Thoracic aorta (tissue), 2 donors: Measurements from ENCODE around the gene PSTPIP1. TPM values are rescaled to one million over a fixed set of nuclear protein-coding genes. Genes with fewer than 3 reads are reported as not detected.
"Not testable (repeated sequence)": the region's sequence is repeated elsewhere in the genome, so short reads cannot be mapped to it uniquely, and the experiment has no call there.

Experiments used
- ATAC-seq: fragments of 150-250 bp; one replicate; pipeline ENCODE4 v1.8.0; 2017; ENCODE audit warnings: low read depth; ENCODE audit not compliant: insufficient number of reproducible peaks, low FRiP score
- DNase-seq: peaks from one replicate; pipeline ENCODE4 v3.0.0-alpha.2; 2020; ENCODE audit warnings: low spot score
- H3K27ac ChIP-seq, 2 donors: fragments of 200-600 bp; sonication (generic); 1 replicate in 1 of 2; 2 replicates in 1 of 2; pipeline ENCODE4 v1.5.1; 2016; ENCODE audit warnings: mild to moderate bottlenecking in 2 of 2, moderate library complexity in 2 of 2
- H3K27me3 ChIP-seq: fragments of 200-600 bp; sonication (generic); replicated peaks from 2 replicates; pipeline ENCODE4 v1.6.0; 2016; ENCODE audit warnings: mild to moderate bottlenecking; ENCODE audit not compliant: insufficient read depth
- H3K36me3 ChIP-seq: fragments of 200-600 bp; sonication (generic); one replicate; pipeline ENCODE4 v1.5.1; 2016
- H3K4me1 ChIP-seq, 2 donors: fragments of 200-600 bp; sonication (generic); 1 replicate in 1 of 2; 2 replicates in 1 of 2; pipeline versions ENCODE4 v1.5.1 to v1.6.0; 2016; ENCODE audit warnings: low read depth in 2 of 2, mild to moderate bottlenecking in 1 of 2; ENCODE audit not compliant: control insufficient read depth in 1 of 2
- H3K4me3 ChIP-seq: fragments of 200-600 bp; sonication (generic); 2 replicates; pipeline ENCODE4 v1.5.1; 2016; ENCODE audit warnings: mild to moderate bottlenecking
- H3K9me3 ChIP-seq: fragments of 200-600 bp; sonication (generic); 2 replicates; pipeline ENCODE4 v1.5.1; 2016
- CTCF ChIP-seq: fragments of 200-600 bp; sonication (generic); IDR thresholded peaks from one replicate; pipeline ENCODE4 v1.5.1; 2019; ENCODE audit warnings: antibody characterized with exemption
- total RNA-seq, 2 donors: library from RNA; depleted of rRNA; stranded (reverse); fragments of >200 nt; gene quantifications; one replicate each; pipeline versions ENCODE4 v1.1.0 to v1.2.3, GENCODE V29; 2016

PSTPIP1 gene
- total RNA-seq, 2 donors from 2014 or later = 24.5 to 24.8 TPM

DNA sequence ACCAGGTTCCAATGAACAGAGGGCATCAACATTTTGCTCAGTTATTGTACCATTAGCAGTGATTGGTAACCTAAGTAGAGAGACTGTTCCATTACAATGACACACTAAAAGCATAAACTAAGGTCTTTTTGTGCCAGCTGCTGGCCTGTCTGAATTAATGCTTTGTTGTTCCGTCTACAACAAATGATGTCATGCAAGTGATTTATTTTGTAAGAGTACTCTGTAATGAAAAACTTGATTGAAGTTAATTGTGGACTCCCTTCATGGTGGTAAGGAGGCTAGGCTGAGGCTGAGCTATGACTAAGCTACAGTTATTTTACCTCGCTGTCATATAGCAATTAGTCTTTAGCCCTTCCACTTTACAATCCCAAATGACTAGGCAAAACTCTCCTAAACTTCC is 40.2 kb upstream of the PSTPIP1 start:
- DNase-seq (no peak), ATAC-seq (no peak)
- H3K36me3 ChIP-seq = no peaks in the 10 kb centered on the region
- no peaks in the 10 kb centered on the region for H3K4me1 ChIP-seq
- H3K27ac ChIP-seq = no peak overlapping the region
- H3K4me3 ChIP-seq = no peak overlapping the region
- no peaks in the 10 kb centered on the region for H3K9me3 ChIP-seq
- no peak for TF ChIP-seq CTCF
- no peaks in the 10 kb centered on the region for H3K27me3 ChIP-seq

DNA sequence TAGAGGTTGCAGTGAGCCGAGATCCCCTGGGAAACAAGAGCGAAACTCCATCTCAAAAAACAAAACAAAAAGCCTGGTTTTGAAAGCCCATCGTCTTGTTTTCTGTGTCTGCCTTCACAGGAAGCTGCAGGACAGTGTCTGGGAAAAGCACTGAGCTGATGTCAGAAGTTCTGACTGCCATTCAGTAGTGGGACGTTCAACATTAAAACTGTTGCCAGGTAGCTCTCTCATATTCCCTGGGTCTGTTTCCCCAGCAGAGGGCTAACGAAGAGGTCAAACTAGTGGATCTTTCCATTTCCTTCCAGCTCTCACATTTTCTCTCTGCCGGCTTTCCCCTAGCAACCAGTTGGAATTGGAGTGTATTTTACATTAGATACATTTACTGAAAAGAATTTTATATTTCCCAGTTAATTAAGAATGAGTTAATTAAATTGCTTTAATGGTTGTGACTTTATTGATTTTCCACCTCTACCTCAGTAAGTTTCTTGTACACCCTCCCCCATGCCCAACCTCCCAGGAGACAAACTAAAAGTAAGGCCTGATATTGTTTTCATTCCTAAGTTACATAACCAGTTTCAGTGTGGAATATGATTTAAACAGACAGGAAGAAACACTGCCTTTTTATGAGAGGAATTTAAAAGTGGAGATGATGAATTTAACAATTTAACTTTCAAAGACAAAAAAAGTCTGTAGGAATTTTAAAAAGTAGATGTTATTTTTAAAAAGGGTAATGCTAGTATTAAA is 33.5 kb upstream of the PSTPIP1 start:
- peak overlapping the region in 1 of 2 donors; percentile 42 for H3K27ac ChIP-seq
- no peaks in the 10 kb centered on the region for H3K9me3 ChIP-seq
- H3K4me1 ChIP-seq = peaks cover 26 to 51% of the 10 kb centered on the region in 2 donors
- ATAC-seq (no peak), DNase-seq (no peak)
- H3K27me3 ChIP-seq = no peaks in the 10 kb centered on the region
- H3K36me3 ChIP-seq = no peaks in the 10 kb centered on the region
- H3K4me3 ChIP-seq = no peak overlapping the region
- no peak for TF ChIP-seq CTCF

GRCh38 chr15:76962337-76963013 is 32.5 kb upstream of the PSTPIP1 start:
- Histone ChIP-seq H3K36me3 (no peaks in the 10 kb centered on the region), H3K4me3 (no peak overlapping the region), H3K9me3 (no peaks in the 10 kb centered on the region), H3K4me1 (peaks cover 32 to 61% of the 10 kb centered on the region in 2 donors), H3K27ac (peak overlapping the region; percentile 81 to 86), H3K27me3 (no peaks in the 10 kb centered on the region)
- DNase-seq (no peak), ATAC-seq (no peak)
- no peak for TF ChIP-seq CTCF

- no peaks in the 10 kb centered on the region for H3K27me3 ChIP-seq
- no peak for ATAC-seq
- peak overlapping the region; percentile 60 for H3K4me3 ChIP-seq
- H3K4me1 ChIP-seq = peaks cover 33 to 68% of the 10 kb centered on the region in 2 donors
- no peaks in the 10 kb centered on the region for H3K9me3 ChIP-seq
- H3K36me3 ChIP-seq = no peaks in the 10 kb centered on the region
- TF ChIP-seq CTCF = peak; percentile 17
- peak overlapping the region; percentile 81 to 86 for H3K27ac ChIP-seq
- no peak for DNase-seq
These were observed 31.3 kb upstream of the PSTPIP1 start for GRCh38 chr15:76963596-76963995.

GRCh38 chr15:76964157-76964556 is 30.8 kb upstream of the PSTPIP1 start:
- H3K4me3 ChIP-seq = peak overlapping the region; percentile 60
- peak overlapping the region; percentile 81 to 86 for H3K27ac ChIP-seq
- no peaks in the 10 kb centered on the region for H3K27me3 ChIP-seq
- no peak for TF ChIP-seq CTCF
- ATAC-seq (no peak), DNase-seq (no peak)
- no peaks in the 10 kb centered on the region for H3K9me3 ChIP-seq
- H3K4me1 ChIP-seq = peaks cover 33 to 68% of the 10 kb centered on the region in 2 donors
- H3K36me3 ChIP-seq = no peaks in the 10 kb centered on the region

DNA sequence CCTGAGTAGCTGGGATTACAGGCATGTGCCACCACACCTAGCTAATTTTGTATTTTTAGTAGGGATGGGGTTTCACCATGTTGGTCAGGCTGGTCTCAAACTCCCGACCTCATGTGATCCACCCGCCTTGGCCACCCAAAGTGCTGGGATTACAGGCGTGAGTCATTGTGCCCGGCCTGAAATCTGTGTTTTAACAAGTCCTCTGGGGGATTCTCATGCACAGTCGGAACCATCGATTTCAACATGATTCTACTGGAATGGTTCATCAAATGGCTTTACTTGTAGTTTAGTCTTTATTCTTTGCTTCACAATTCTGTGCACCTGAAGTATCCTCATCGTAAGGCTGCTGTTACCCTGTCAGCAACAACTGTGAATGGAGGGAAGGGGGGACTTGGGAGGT is 28.9 kb upstream of the PSTPIP1 start:
- H3K4me1 ChIP-seq = peaks cover 33 to 67% of the 10 kb centered on the region in 2 donors
- not testable (repeated sequence) for H3K27me3 ChIP-seq, DNase-seq, H3K36me3 ChIP-seq, H3K4me3 ChIP-seq, ATAC-seq, H3K9me3 ChIP-seq
- H3K27ac ChIP-seq = peak overlapping the region; percentile 81 to 86
